GM19099 (cell line): ENCODE data around the gene NRXN3.

Experiments used
- POLR2A ChIP-seq: IDR thresholded peaks from 3 replicates; pipeline ENCODE4 v1.6.1; 2011; ENCODE audit warnings: low read depth; ENCODE audit not compliant: insufficient read length; ENCODE audit errors: extremely low read depth

NRXN3 gene

DNA sequence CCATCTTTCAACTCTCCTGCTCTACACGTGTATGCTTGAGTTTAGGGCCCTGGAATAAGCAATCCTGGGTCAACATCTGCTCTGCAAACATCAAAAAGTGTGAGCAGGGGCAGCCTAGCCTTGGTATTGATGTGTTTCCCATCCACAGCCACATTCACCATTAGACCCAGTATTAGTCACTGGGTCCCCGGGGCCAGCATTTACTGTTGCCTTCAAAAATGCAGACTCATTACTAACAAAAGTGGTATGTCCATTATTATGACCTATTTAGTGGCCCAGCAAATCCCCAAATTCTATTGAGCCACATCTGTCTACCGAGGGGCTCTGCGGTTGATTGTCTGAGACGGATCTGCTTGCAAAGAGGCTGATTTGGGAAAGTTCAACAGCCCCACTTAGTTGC lies 1379.3 kb downstream of the NRXN3 start:
- no peak for TF ChIP-seq POLR2A

DNA sequence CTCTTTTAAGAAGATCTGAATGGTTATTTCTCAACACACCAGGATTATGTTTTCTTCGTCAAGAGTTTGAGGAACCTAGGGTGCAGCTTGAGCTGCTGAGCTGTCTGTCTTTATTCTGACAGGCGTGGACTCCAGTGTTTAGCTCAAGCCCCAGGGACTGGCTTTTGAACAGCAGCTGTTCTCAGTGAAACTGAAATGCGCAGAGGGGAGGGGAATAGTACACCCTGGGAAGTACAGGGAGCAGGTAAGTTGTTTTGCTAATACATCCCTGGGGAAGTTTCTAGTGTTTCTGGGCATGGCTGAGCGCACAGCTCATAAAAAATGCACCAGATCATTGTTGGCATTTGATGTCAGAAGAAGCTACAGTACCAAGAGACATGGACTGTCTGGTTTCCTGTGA lies 1381.3 kb downstream of the NRXN3 start:
- TF ChIP-seq POLR2A = no peak

DNA sequence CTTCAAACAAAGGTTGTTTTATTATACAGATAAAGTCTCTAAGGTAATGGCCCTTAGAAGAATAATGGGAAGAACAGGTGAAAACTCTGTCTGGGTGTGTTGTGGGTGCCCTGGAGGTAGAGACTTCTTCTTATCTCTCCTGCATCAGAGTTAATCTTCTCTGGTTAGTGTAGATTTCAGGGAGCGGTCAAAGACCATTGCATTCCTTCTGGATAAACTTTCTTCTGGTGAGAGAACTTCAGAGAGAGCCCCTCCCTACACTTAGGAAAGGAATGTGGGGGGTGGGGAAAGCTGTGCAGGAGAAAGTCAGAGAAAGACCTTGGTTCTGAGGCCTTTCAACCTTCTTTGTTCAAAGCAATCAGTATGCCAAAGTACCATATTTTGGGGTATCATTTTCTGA lies 1382.6 kb downstream of the NRXN3 start:
- TF ChIP-seq POLR2A = no peak

DNA sequence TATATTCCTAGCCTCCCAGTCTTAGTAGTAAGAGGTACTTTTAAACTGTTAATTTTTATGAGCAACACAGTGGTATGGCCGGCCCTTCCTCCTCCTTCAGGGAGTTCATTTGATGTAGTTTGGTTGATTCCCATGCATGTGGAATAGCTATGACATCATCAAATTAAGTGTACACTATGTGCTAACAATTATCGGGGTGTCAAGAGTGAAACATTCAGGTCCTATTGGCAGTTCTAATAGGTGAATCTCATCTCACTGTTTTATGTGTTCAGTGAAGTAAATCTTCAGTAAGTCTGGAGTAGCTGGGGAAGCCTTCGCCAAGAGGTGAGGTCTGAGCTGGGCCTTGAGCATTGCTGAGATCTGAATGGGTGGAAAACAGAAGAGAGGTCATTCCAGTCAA lies 1384.6 kb downstream of the NRXN3 start:
- TF ChIP-seq POLR2A = no peak

DNA sequence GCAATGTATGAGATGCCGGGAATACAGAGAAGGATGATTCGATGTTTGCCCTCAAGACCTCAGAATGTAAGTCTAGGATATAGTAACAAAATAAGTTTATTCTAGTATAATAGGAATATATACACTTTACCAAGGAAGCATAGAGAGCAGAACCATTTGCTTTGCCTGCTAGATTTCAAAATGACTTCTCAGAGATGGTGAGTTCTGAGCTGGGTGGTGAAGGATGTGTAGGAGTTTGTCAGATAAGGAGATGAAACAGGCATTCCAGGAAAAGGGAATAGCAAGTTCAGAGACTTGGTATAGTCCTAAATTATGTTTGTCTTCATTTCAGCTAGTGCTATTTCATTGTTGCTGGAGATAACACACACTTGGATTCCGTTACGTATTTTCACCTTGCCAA lies 1385.3 kb downstream of the NRXN3 start:
- TF ChIP-seq POLR2A = no peak

DNA sequence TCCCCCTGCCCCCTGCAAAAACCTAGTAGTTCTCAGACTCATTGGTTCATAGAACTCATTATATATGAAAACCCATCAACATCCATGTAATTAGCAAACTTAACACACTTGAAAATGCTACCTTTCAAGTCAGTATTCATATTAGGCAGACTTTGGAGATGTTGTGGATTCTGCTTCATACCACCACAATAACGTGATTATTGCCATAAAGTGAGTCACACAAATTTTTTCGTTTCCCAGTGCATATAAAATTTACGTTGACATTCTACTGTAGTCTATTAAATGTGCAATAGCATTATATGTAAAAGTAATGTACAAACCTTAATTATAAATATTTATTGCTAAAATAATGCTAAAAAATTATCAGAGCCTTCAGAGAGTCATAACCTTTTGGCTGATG lies 1387.1 kb downstream of the NRXN3 start:
- no peak for TF ChIP-seq POLR2A

DNA sequence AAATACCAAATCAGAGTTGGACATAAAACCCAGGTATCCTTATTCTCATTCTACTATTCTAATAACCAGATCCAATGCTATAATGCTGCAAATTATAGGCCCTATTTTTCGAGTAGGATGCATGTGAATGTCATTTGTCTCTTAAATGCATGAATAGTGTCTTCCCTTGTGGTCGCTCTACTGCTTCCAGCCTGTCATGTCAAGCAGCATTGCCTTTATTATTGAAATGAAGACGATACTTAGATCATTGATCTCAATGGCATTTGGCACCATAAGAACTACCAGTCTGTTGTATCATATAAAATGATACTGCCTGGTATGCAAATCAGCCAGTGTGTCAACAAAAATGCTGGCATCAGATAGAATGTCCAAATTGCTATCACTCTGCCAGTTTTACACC lies 1392.0 kb downstream of the NRXN3 start:
- TF ChIP-seq POLR2A = no peak

DNA sequence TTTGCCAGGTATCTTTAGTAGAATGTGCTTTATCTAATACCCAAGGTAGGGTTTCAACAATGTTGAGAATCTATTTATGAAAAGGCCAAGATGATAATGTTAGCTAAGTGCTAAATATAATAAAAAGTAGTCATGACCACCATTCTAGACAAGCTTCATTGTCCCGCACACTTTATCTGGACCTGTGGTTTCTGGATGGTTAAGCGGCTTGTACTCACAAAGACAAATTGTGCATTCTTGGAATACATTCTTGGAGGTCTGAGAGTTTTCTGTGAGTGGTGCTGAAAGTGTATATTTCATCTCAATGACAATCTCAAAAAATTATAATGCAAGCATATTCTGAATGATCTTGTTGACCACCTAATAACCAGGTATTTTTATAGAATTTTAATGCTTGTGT lies 1394.2 kb downstream of the NRXN3 start:
- TF ChIP-seq POLR2A = no peak

DNA sequence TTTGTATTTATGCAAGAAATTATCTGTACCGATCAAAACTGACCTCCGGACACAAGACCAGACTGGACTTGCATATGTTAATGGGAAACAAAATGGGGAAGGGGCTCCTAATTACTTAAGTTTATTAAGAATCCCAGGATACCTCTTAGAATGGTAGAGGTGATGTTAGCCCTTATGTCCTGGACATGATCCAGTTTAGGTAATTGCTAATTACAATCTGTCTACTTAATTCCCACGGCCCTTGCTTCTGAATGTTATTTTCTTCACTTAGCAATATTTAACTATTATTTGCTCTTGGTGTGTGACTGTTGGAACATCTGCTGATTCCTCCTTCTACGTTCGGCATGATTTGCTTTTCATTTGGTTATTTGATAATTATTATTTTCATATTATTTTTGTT lies 1397.1 kb downstream of the NRXN3 start:
- TF ChIP-seq POLR2A = no peak

GRCh38 chr14:79568594-79568993 lies 1398.4 kb downstream of the NRXN3 start:
- TF ChIP-seq POLR2A = no peak

DNA sequence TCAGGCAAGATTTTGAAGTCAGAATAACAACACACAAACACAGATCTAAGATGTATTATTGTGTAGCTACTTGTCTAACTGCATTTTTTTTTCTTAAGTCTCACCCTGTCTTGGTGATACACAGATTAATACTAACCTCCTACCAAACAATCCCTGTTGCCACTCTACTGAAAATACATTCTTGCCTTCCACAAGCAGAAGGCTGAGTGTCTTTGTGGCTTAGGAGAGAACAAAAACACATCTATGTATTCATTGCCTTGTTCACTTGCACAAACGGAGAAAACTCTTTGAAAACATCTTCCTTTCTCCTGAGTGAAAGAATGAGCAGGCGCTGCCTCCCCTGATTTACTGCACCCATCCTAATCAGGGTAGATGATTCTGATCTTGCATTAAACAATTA lies 1398.9 kb downstream of the NRXN3 start:
- TF ChIP-seq POLR2A = no peak

DNA sequence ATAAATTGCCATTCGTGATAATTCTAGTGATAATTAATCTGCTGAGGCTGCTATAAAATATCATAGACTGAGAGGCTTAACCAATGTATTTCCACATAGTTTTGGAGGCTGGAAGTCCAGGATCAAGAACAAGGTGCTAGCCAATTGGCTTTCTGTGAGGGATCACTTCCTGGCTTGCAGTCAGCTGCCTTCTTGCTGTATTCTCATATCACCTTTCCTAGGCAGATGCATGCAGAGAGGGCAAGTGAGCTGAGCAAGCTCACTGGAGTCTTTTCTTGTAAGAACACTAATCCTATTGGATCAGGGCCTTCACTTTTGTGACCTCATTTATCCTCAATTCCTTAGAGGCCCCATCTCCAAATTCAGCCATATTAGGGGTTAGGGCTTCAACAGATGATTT lies 1400.5 kb downstream of the NRXN3 start:
- TF ChIP-seq POLR2A = no peak

- no peak for TF ChIP-seq POLR2A
Measured at GRCh38 chr14:79571366-79571765, 1401.2 kb downstream of the NRXN3 start.

GRCh38 chr14:79573486-79573885 lies 1403.3 kb downstream of the NRXN3 start:
- TF ChIP-seq POLR2A = no peak

GRCh38 chr14:79575032-79575431 lies 1404.9 kb downstream of the NRXN3 start:
- no peak for TF ChIP-seq POLR2A

- no peak for TF ChIP-seq POLR2A
Measured at GRCh38 chr14:79576424-79576823, 1406.3 kb downstream of the NRXN3 start.

- TF ChIP-seq POLR2A = no peak
Measured at GRCh38 chr14:79578470-79578869, 1408.3 kb downstream of the NRXN3 start.

DNA sequence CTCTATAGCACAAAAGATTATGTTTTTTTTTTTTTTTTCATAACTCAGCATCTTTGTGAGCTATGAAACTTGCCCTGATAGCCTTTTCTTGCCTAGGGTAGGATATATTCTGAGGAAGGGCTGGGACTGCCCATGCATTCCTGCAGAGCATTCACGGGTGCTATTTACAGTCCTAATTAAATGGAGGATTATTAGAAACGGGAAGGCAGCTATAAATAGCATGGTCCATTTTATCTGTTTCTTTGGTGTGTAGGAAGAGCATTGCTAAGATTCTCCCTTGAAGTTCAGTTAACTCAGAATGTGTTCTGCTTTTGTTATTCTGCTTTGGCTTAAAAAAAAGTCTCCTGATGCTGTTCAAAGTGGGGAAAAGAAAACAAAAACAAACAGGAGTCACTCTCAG lies 1410.2 kb downstream of the NRXN3 start:
- no peak for TF ChIP-seq POLR2A

- no peak for TF ChIP-seq POLR2A
Measured at GRCh38 chr14:79580906-79581305, 1410.7 kb downstream of the NRXN3 start.
